ENCODE measurements around the gene BICRAL.
"Not testable (repeated sequence)": the region's sequence is repeated elsewhere in the genome, so short reads cannot be mapped to it uniquely, and the experiment has no call there.

- not testable (repeated sequence) for TF ChIP-seq POLR2AphosphoS5 (IDR thresholded peaks at IDR 0.05; ENCODE audit: borderline replicate concordance, low read depth, low read length); FOXP2 (optimal IDR thresholded peaks at IDR 0.05; ENCODE audit: control extremely low read depth, extremely low read length, insufficient read depth); EZH2 (IDR thresholded peaks at IDR 0.05)
Observed at GRCh38 chr6:42902429-42903263, 120.8 kb downstream of the BICRAL start.

Data from SK-N-MC (cell line).